ENCODE measurements around the gene LPO.

Gene LPO

GRCh38 chr17:58245428-58246103 lies 7.2 kb downstream of the LPO start:
- Histone ChIP-seq H3K4me2 (ENCODE audit: low read length) (no peak overlapping the region), H3K4me1 (ENCODE audit: low read length) (peaks cover 23% of the 10 kb centered on the region), H3K27ac (ENCODE audit: low read length) (no peak overlapping the region), H3K4me3 (ENCODE audit: low read length) (no peak overlapping the region), H3K27me3 (ENCODE audit: low read depth, low read length) (peaks cover 85% of the 10 kb centered on the region), H3K9me3 (ENCODE audit: insufficient read depth, low read length) (no peaks in the 10 kb centered on the region), H3K36me3 (replicated peaks; ENCODE audit: low read depth, low read length) (no peaks in the 10 kb centered on the region), H4K20me1 (ENCODE audit: insufficient read depth, low read length) (peaks cover 9% of the 10 kb centered on the region; the same call in 1 of the 2 replicates), H3K79me2 (ENCODE audit: low read length) (no peaks in the 10 kb centered on the region), H2AFZ (ENCODE audit: low read depth, low read length) (no peak overlapping the region), H3K9ac (ENCODE audit: low read length) (no peak overlapping the region)
- TF ChIP-seq EZH2phosphoT487 (IDR thresholded peaks at IDR 0.05; ENCODE audit: low read depth) (no peak), CTCF (IDR thresholded peaks at IDR 0.05; ENCODE audit: low read depth, low read length) (no peak)

GRCh38 chr17:58246104-58246740 lies 7.8 kb downstream of the LPO start:
- peaks cover 85% of the 10 kb centered on the region for H3K27me3 ChIP-seq (ENCODE audit: low read depth, low read length)
- H3K79me2 ChIP-seq (ENCODE audit: low read length) = no peaks in the 10 kb centered on the region

GRCh38 chr17:58246781-58247180 lies 8.4 kb downstream of the LPO start:
- no peaks in the 10 kb centered on the region for H3K9me3 ChIP-seq (ENCODE audit: insufficient read depth, low read length)
- peaks cover 83% of the 10 kb centered on the region for H3K27me3 ChIP-seq (ENCODE audit: low read depth, low read length)
- no peak overlapping the region for H3K4me2 ChIP-seq (ENCODE audit: low read length)
- no peak for TF ChIP-seq EZH2phosphoT487 (IDR thresholded peaks at IDR 0.05; ENCODE audit: low read depth)
- TF ChIP-seq CTCF (IDR thresholded peaks at IDR 0.05; ENCODE audit: low read depth, low read length) = no peak
- peaks cover 9% of the 10 kb centered on the region; the same call in 1 of the 2 replicates for H4K20me1 ChIP-seq (ENCODE audit: insufficient read depth, low read length)
- no peaks in the 10 kb centered on the region for H3K79me2 ChIP-seq (ENCODE audit: low read length)
- H3K4me1 ChIP-seq (ENCODE audit: low read length) = peaks cover 18% of the 10 kb centered on the region
- no peak overlapping the region for H3K9ac ChIP-seq (ENCODE audit: low read length)
- H3K27ac ChIP-seq (ENCODE audit: low read length) = no peak overlapping the region
- no peak overlapping the region for H3K4me3 ChIP-seq (ENCODE audit: low read length)
- H2AFZ ChIP-seq (ENCODE audit: low read depth, low read length) = no peak overlapping the region
- no peaks in the 10 kb centered on the region for H3K36me3 ChIP-seq (replicated peaks; ENCODE audit: low read depth, low read length)

More at GRCh38 chr17:58246104-58246740, 7.8 kb downstream of the LPO start:
- TF ChIP-seq EZH2phosphoT487 (IDR thresholded peaks at IDR 0.05; ENCODE audit: low read depth) (no peak), CTCF (IDR thresholded peaks at IDR 0.05; ENCODE audit: low read depth, low read length) (no peak)
- no peak overlapping the region for H3K27ac ChIP-seq (ENCODE audit: low read length)
- no peak overlapping the region for H3K9ac ChIP-seq (ENCODE audit: low read length)
- no peak overlapping the region for H3K4me2 ChIP-seq (ENCODE audit: low read length)
- H3K4me3 ChIP-seq (ENCODE audit: low read length) = no peak overlapping the region
- peaks cover 23% of the 10 kb centered on the region for H3K4me1 ChIP-seq (ENCODE audit: low read length)
- peaks cover 9% of the 10 kb centered on the region; the same call in 1 of the 2 replicates for H4K20me1 ChIP-seq (ENCODE audit: insufficient read depth, low read length)
- no peaks in the 10 kb centered on the region for H3K9me3 ChIP-seq (ENCODE audit: insufficient read depth, low read length)
- no peak overlapping the region for H2AFZ ChIP-seq (ENCODE audit: low read depth, low read length)
- H3K36me3 ChIP-seq (replicated peaks; ENCODE audit: low read depth, low read length) = no peaks in the 10 kb centered on the region

GRCh38 chr17:58247511-58248363 lies 9.4 kb downstream of the LPO start:
- no peak for TF ChIP-seq EZH2phosphoT487 (IDR thresholded peaks at IDR 0.05; ENCODE audit: low read depth)
- TF ChIP-seq CTCF (IDR thresholded peaks at IDR 0.05; ENCODE audit: low read depth, low read length) = no peak

More at GRCh38 chr17:58247511-58248363, 9.4 kb downstream of the LPO start:
- Histone ChIP-seq H3K36me3 (replicated peaks; ENCODE audit: low read depth, low read length) (no peaks in the 10 kb centered on the region), H4K20me1 (ENCODE audit: insufficient read depth, low read length) (peaks cover 4% of the 10 kb centered on the region; the same call in 1 of the 2 replicates), H2AFZ (ENCODE audit: low read depth, low read length) (no peak overlapping the region), H3K9ac (ENCODE audit: low read length) (no peak overlapping the region), H3K4me2 (ENCODE audit: low read length) (no peak overlapping the region), H3K4me1 (ENCODE audit: low read length) (peaks cover 8% of the 10 kb centered on the region), H3K79me2 (ENCODE audit: low read length) (no peaks in the 10 kb centered on the region), H3K4me3 (ENCODE audit: low read length) (no peak overlapping the region), H3K27ac (ENCODE audit: low read length) (no peak overlapping the region), H3K9me3 (ENCODE audit: insufficient read depth, low read length) (no peaks in the 10 kb centered on the region), H3K27me3 (ENCODE audit: low read depth, low read length) (peaks cover 82% of the 10 kb centered on the region)
